Spinal cord (tissue), 10 donors: Measurements from ENCODE around the gene ZNF41. TPM values are rescaled to one million over a fixed set of nuclear protein-coding genes. Genes with fewer than 3 reads are reported as not detected.

Experiments used
- DNase-seq, 6 donors: peaks; one replicate each; pipeline versions ENCODE4 v3.0.0 to v3.0.0-alpha.2; 2013 to 2015; ENCODE audit warnings: low spot score in 6 of 6, low read depth in 4 of 6
- H3K27ac ChIP-seq: one replicate; pipeline ENCODE4 v1.5.1; 2013; ENCODE audit warnings: low read depth, low read length, control low read depth
- H3K27me3 ChIP-seq: one replicate; pipeline ENCODE4 v1.6.1; 2013; ENCODE audit warnings: low read length; ENCODE audit not compliant: control insufficient read depth, insufficient read depth
- H3K36me3 ChIP-seq: one replicate; pipeline ENCODE4 v1.6.1; 2013; ENCODE audit warnings: low read length; ENCODE audit not compliant: control insufficient read depth, insufficient read depth
- H3K4me1 ChIP-seq: one replicate; pipeline ENCODE4 v1.6.1; 2013; ENCODE audit warnings: low read length; ENCODE audit not compliant: control insufficient read depth, insufficient read depth
- H3K4me3 ChIP-seq: one replicate; pipeline ENCODE4 v1.5.1; 2013; ENCODE audit warnings: low read depth, low read length, control low read depth
- H3K9me3 ChIP-seq: one replicate; pipeline ENCODE4 v1.6.1; 2013; ENCODE audit warnings: low read length; ENCODE audit not compliant: control insufficient read depth, insufficient read depth
- WGBS: methylation state at CpG from one replicate; pipeline ENCODE4 v1.1.5; 2013; ENCODE audit warnings: missing lambda C conversion rate; ENCODE audit not compliant: insufficient coverage; 5-methylcytosine and 5-hydroxymethylcytosine counted together
- long read RNA-seq, 4 donors: transcript quantifications; one replicate each; lab custom pipeline, GENCODE V29; 2026
- polyA plus RNA-seq, 2 donors: library from polyadenylated mRNA; unstranded; fragments of 120-200 nt; gene quantifications; one replicate each; pipeline ENCODE4 v1.2.1, GENCODE V29; 2013; ENCODE audit not compliant: insufficient read length in 2 of 2
- total RNA-seq, 2 donors: library from RNA; depleted of rRNA in 1 of 2; stranded (reverse); fragments of 120-200 nt in 1 of 2; fragments of >200 nt in 1 of 2; gene quantifications; one replicate each; pipeline versions ENCODE4 v1.2.3 to v1.2.4, GENCODE V29; 2013 to 2014
- donor health status: healthy.

ZNF41 gene
- 10 to 100 TPM; 12.5 to 14.2 TPM for total RNA-seq
- polyA plus RNA-seq = 10 to 100 TPM; 10.1 to 10.9 TPM
- long read RNA-seq, donor 1 = 0 reads
- long read RNA-seq, donor 2 = 0 reads
- long read RNA-seq, donor 3 = 0 reads
- long read RNA-seq, donor 4, partial matches to known transcripts = 360 of 360 reads
- long read RNA-seq, donor 4, other reads (novel, unspliced or antisense) = 0 of 360 reads

GRCh38 chrX:47482512-47483305 lies at the start of gene ZNF41:
Gene ZNF41, minus strand, starts transcription at chrX:47483222. Its CDS starts 15,741 bp downstream, at chrX:47467481.
- DNase-seq = peak in 4 of 6 donors; percentile 64 to 95 (median 82)

GRCh38 chrX:47530049-47530448 lies 47.0 kb upstream of the ZNF41 start:
- Histone ChIP-seq H3K27me3 (no peaks in the 10 kb centered on the region), H3K4me1 (no peaks in the 10 kb centered on the region), H3K9me3 (no peaks in the 10 kb centered on the region), H3K4me3 (no peak overlapping the region), H3K36me3 (no peaks in the 10 kb centered on the region), H3K27ac (no peak overlapping the region)
- DNase-seq = no peak
- no CpG with 5 or more reads among the region's 6 CpGs for WGBS

More at GRCh38 chrX:47482512-47483305, at the start of gene ZNF41:
- 24% methylated on average over 66 of the region's 77 CpGs for WGBS
- Histone ChIP-seq H3K9me3 (no peaks in the 10 kb centered on the region), H3K27me3 (no peaks in the 10 kb centered on the region), H3K4me1 (no peaks in the 10 kb centered on the region), H3K36me3 (no peaks in the 10 kb centered on the region), H3K4me3 (peak within 1 kb of the TSS; percentile 72), H3K27ac (peak within 1 kb of the TSS; percentile 88)

DNA sequence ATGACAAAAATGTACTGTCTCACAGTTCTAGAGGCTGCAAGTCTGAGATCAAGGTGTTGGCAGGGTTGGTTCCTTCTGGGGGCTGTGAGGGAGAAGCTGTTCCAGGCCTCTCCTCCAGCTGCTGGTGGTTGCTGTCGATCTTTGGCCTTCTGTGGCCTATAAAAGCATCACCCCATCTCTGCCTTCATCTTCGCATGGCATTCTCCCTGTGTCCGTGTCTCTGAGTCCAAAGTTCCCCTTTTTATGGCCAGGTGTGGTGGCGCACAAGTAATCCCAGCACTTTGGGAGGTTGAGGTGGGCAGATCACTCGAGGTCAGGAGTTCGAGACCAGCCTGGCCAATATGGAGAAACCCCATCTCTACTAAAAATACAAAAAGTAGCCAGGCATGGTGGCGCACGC lies 46.5 kb upstream of the ZNF41 start:
- H3K9me3 ChIP-seq = no peaks in the 10 kb centered on the region
- no peaks in the 10 kb centered on the region for H3K4me1 ChIP-seq
- no peak for DNase-seq
- no peaks in the 10 kb centered on the region for H3K27me3 ChIP-seq
- H3K4me3 ChIP-seq = no peak overlapping the region
- H3K27ac ChIP-seq = no peak overlapping the region
- H3K36me3 ChIP-seq = no peaks in the 10 kb centered on the region
- no CpG with 5 or more reads among the region's 8 CpGs for WGBS

- H3K27ac ChIP-seq = no peak overlapping the region
- no peaks in the 10 kb centered on the region for H3K9me3 ChIP-seq
- peaks cover 6% of the 10 kb centered on the region for H3K4me1 ChIP-seq
- no peaks in the 10 kb centered on the region for H3K36me3 ChIP-seq
- H3K4me3 ChIP-seq = peak overlapping the region; percentile 58
- H3K27me3 ChIP-seq = no peaks in the 10 kb centered on the region
- WGBS = 25% methylated on average over 34 of the region's 34 CpGs
- DNase-seq = no peak
These were observed 40.7 kb upstream of the ZNF41 start for GRCh38 chrX:47523713-47524166.

DNA sequence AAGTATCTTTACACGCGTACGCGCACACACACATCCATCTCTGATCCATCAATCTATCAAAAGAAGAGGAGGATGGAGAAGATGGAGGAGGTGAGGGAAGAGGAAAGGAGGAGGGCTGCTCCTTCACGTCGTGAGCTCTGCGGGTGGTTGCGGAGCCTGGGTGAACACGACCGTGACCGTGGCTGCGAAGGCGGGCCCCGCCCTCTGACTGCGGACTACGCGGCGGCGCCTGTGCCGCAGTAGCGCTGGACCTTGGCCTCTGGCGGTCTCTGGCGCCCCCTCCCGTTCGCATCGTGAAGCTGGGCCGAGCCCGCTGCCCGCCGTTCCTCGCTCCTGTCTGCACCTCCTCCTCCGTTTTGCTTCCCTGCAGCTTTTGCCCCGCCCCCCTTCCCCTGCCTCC lies 40.3 kb upstream of the ZNF41 start:
- 10% methylated on average over 29 of the region's 33 CpGs for WGBS
- Histone ChIP-seq H3K27ac (no peak overlapping the region), H3K36me3 (no peaks in the 10 kb centered on the region), H3K4me1 (peaks cover 6% of the 10 kb centered on the region), H3K9me3 (no peaks in the 10 kb centered on the region), H3K4me3 (peak overlapping the region; percentile 58), H3K27me3 (no peaks in the 10 kb centered on the region)
- peak; percentile 46 to 95 (median 70) for DNase-seq

DNA sequence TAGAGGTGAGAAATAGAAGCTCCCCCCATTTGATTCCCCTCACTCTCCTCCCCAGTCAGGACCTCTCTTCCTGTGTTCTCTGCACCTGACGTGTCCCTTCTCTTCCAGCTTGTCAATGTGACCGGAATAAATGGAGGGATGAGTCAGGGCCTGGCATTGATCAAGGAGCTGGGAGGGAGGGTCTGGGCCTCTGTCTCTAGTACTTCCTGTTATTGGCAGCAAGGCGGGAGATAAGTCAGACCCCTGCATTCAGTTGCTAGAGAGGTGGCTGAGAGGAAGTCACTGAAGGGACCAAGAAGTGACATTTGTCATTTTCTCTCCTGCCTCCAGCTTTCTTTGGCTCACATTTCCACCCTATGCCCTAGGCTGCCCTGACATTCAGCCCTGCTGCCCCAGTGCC lies 35.1 kb upstream of the ZNF41 start:
- DNase-seq = no peak
- WGBS = no CpG with 5 or more reads among the region's 3 CpGs
- H3K27ac ChIP-seq = no peak overlapping the region
- H3K36me3 ChIP-seq = no peaks in the 10 kb centered on the region
- H3K4me3 ChIP-seq = no peak overlapping the region
- peaks cover 3% of the 10 kb centered on the region for H3K4me1 ChIP-seq
- no peaks in the 10 kb centered on the region for H3K27me3 ChIP-seq
- H3K9me3 ChIP-seq = no peaks in the 10 kb centered on the region

GRCh38 chrX:47515941-47516665 lies 33.1 kb upstream of the ZNF41 start:
- no peak for DNase-seq
- H3K27me3 ChIP-seq = no peaks in the 10 kb centered on the region
- WGBS = 85% methylated on average over 7 of the region's 8 CpGs
- H3K9me3 ChIP-seq = no peaks in the 10 kb centered on the region
- no peak overlapping the region for H3K27ac ChIP-seq
- H3K4me3 ChIP-seq = no peak overlapping the region
- peaks cover 3% of the 10 kb centered on the region for H3K4me1 ChIP-seq
- H3K36me3 ChIP-seq = no peaks in the 10 kb centered on the region

- WGBS = 78% methylated on average over 3 of the region's 7 CpGs
These were observed 31.7 kb upstream of the ZNF41 start for GRCh38 chrX:47514533-47515235.

More at GRCh38 chrX:47514533-47515235, 31.7 kb upstream of the ZNF41 start:
- Histone ChIP-seq H3K27ac (no peak overlapping the region), H3K4me3 (no peak overlapping the region), H3K36me3 (no peaks in the 10 kb centered on the region), H3K4me1 (peaks cover 3% of the 10 kb centered on the region), H3K9me3 (no peaks in the 10 kb centered on the region), H3K27me3 (no peaks in the 10 kb centered on the region)
- no peak for DNase-seq
